ENCODE measurements around the gene KCNG2. TPM values are rescaled to one million over a fixed set of nuclear protein-coding genes. Genes with fewer than 3 reads are reported as not detected.

Gene KCNG2
- total and polyA plus RNA-seq, 2 of the 8 experiments (the other 6 are each of a cell fraction or from before 2014, with no cell fraction given): 0.19 to 0.74 TPM

GRCh38 chr18:79801217-79801616 is 3.5 kb downstream of the KCNG2 start:
- H2AFZ ChIP-seq (ENCODE audit: low read length): no peak overlapping the region
- H2BK20ac ChIP-seq (ENCODE audit: low read length): no peak overlapping the region
- no peak overlapping the region for H3K18ac ChIP-seq (ENCODE audit: extremely low read depth, low read length)
- H4K5ac ChIP-seq (ENCODE audit: insufficient read length, low read depth, low read length): no peak overlapping the region
- no peak overlapping the region for H2AK5ac ChIP-seq (ENCODE audit: low read depth, low read length)
- peaks cover 22 to 42% (median 40%) of the 10 kb centered on the region in 4 experiments for H3K27me3 ChIP-seq (replicated peaks in 1 of 4; ENCODE audit: control insufficient read depth in 3 of 4, extremely low read depth in 1 of 4, insufficient read depth in 3 of 4, low read length in 3 of 4)
- no peak overlapping the region for H3K56ac ChIP-seq (replicated peaks; ENCODE audit: insufficient read length, low read depth, low read length)
- FAIRE-seq: no peak
- CTCF ChIA-PET (ENCODE audit: partially characterized antibody): no interaction called here
- no peak overlapping the region for H3K27ac ChIP-seq (ENCODE audit: low read depth, low read length)
- no peak overlapping the region for H3K4ac ChIP-seq (replicated peaks; ENCODE audit: insufficient read length, low read depth, low read length)
- no peak overlapping the region for H4K8ac ChIP-seq (ENCODE audit: extremely low read depth, insufficient read depth, low read length)
- no peak overlapping the region for H4K91ac ChIP-seq (replicated peaks; ENCODE audit: insufficient read length, low read length)
- H2BK15ac ChIP-seq (ENCODE audit: low read length): no peak overlapping the region
- H4K20me1 ChIP-seq (replicated peaks in 1 of 2; ENCODE audit: control insufficient read depth in 1 of 2, insufficient read depth in 2 of 2, low read length in 2 of 2): peaks cover 1 to 6% of the 10 kb centered on the region in 2 experiments
- H3K9ac ChIP-seq (replicated peaks in 1 of 4; ENCODE audit: extremely low read depth in 1 of 4, low read depth in 3 of 4, low read length in 3 of 4): no peak overlapping the region
- H3K36me3 ChIP-seq (ENCODE audit: control insufficient read depth in 2 of 4, insufficient read depth in 4 of 4, low read length in 3 of 4): no peaks in the 10 kb centered on the region
- no peak overlapping the region for H3K4me3 ChIP-seq (ENCODE audit: extremely low read depth in 1 of 4, insufficient read depth in 2 of 4, low read depth in 3 of 4, low read length in 4 of 4)
- WGBS, 2 experiments (ENCODE audit: extremely low coverage in 1 of 2, insufficient coverage in 1 of 2, insufficient read length in 1 of 2, insufficient replicate concordance in 2 of 2, low coverage in 1 of 2, low lambda C conversion rate in 2 of 2, missing lambda C conversion rate in 1 of 2): 90% methylated on average over 10 of the region's 13 CpGs; no CpG with 5 or more reads in 1 of the 2 experiments
- H3K79me2 ChIP-seq (ENCODE audit: control insufficient read depth in 1 of 2, insufficient read depth in 2 of 2, low read length in 2 of 2): no peaks in the 10 kb centered on the region
- H3K23me2 ChIP-seq (ENCODE audit: low read depth, low read length): peaks cover 8% of the 10 kb centered on the region; the same call in 1 of the 2 replicates
- H2BK12ac ChIP-seq (ENCODE audit: low read depth, low read length): no peak overlapping the region
- H3K79me1 ChIP-seq (ENCODE audit: low read depth, low read length): no peaks in the 10 kb centered on the region
- POLR2A ChIA-PET (ENCODE audit: partially characterized antibody): no interaction called here
- no peak overlapping the region for H2BK5ac ChIP-seq (ENCODE audit: low read depth, low read length)
- no peak overlapping the region for H2BK120ac ChIP-seq (replicated peaks; ENCODE audit: low read depth, low read length)
- no peak overlapping the region for H3K4me2 ChIP-seq (ENCODE audit: insufficient read depth in 1 of 2, low read depth in 2 of 2, low read length in 2 of 2)
- no peak for DNase-seq (ENCODE audit: low read depth in 1 of 2, low spot score in 2 of 2)
- peaks cover 0 to 12% (median 5%) of the 10 kb centered on the region in 4 experiments; a peak in 5 of 7 replicates for H3K4me1 ChIP-seq (replicated peaks in 1 of 4; ENCODE audit: control insufficient read depth in 3 of 4, insufficient read depth in 4 of 4, low read length in 3 of 4)
- H3K9me3 ChIP-seq (ENCODE audit: insufficient read depth in 2 of 2, low read depth in 1 of 2, low read length in 1 of 2): no peaks in the 10 kb centered on the region
- H3K23ac ChIP-seq (ENCODE audit: insufficient read length): no peak overlapping the region
- no peak overlapping the region for H3K14ac ChIP-seq (ENCODE audit: insufficient read length)
- TF ChIP-seq MAFK (IDR thresholded peaks at IDR 0.05; ENCODE audit: low read depth, low read length) (no peak), CBX5 (IDR thresholded peaks at IDR 0.05; ENCODE audit: low read depth, low read length) (no peak), JUN (IDR thresholded peaks at IDR 0.05; ENCODE audit: low read depth, low read length) (no peak), POLR2A (IDR thresholded peaks at IDR 0.05; ENCODE audit: control extremely low read depth in 1 of 2, low read depth in 2 of 2, low read length in 2 of 2) (no peak), YY1 (IDR thresholded peaks at IDR 0.05; ENCODE audit: low read depth, low read length) (no peak), E2F6 (IDR thresholded peaks at IDR 0.05) (no peak), BCL11A (IDR thresholded peaks at IDR 0.05; ENCODE audit: low read depth in 2 of 2, low read length in 2 of 2) (no peak), HDAC2 (IDR thresholded peaks at IDR 0.05; ENCODE audit: borderline replicate concordance in 1 of 2, low read depth in 2 of 2, low read length in 2 of 2) (no peak), EP300 (IDR thresholded peaks at IDR 0.05; ENCODE audit: borderline replicate concordance in 1 of 2, low read depth in 2 of 2, low read length in 2 of 2) (no peak), CHD2 (IDR thresholded peaks at IDR 0.05; ENCODE audit: low read length) (no peak), RAD21 (IDR thresholded peaks at IDR 0.05 in 1 of 2, conservative IDR thresholded peaks at IDR 0.05 in 1 of 2; ENCODE audit: low read depth in 2 of 2, low read length in 2 of 2) (no peak), ASH2L (IDR thresholded peaks at IDR 0.05; ENCODE audit: low read length) (no peak), SRF (IDR thresholded peaks at IDR 0.05; ENCODE audit: low read depth, low read length) (no peak), SIRT6 (IDR thresholded peaks at IDR 0.05; ENCODE audit: low read length) (no peak)

Measured in H1 (cell line).